ENCODE data around the gene ITM2C. TPM values are rescaled to one million over a fixed set of nuclear protein-coding genes. Genes with fewer than 3 reads are reported as not detected.

The ITM2C gene
- total and polyA plus RNA-seq, 9 of the 15 experiments (the other 6 are each of a cell fraction or from before 2014, with no cell fraction given), result 0.49 to 58.8 (median 21.5) TPM

DNA sequence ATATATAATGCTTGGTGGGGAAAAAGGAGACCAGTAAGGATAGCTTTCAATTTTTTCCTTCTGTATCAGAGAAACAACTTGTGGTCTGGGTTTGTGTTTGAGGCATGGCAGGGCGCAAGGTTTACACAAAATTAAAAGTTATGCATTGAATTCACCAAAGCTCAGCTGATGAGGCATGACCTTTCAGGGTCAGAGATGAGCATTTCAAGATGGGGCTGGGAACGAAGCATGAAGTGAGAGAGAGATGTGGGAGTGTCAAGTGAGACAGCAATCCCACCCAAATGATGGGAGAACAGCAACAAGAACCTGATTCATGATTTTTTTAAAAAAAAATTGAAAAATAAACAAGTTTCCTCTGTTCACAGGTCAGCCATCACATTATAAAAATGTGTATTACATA is 55.4 kb downstream of the ITM2C start:
- BruUV-seq (replicated peaks), result no TSS peak
- Histone ChIP-seq H3K4me3 (no peak overlapping the region), H3K36me3 (ENCODE audit: control insufficient read depth, insufficient read depth, low read length) (no peaks in the 10 kb centered on the region)

More for the DNA sequence above, 55.4 kb downstream of the ITM2C start:
- in situ Hi-C loops (cut with MboI), result no loop called here
- no peak for ATAC-seq
- Histone ChIP-seq H3K9ac (ENCODE audit: insufficient read depth in 1 of 2, low read depth in 2 of 2, low read length in 2 of 2) (no peak overlapping the region), H3K4me1 (replicated peaks in 1 of 2; ENCODE audit: control insufficient read depth in 2 of 2, insufficient read depth in 2 of 2, low read length in 2 of 2) (peaks cover 0 to 5% of the 10 kb centered on the region in 2 experiments; a peak in 2 of 5 replicates), H3K9me3 (replicated peaks; ENCODE audit: control insufficient read depth, insufficient read depth, low read depth, low read length) (no peaks in the 10 kb centered on the region), H2AFZ (ENCODE audit: low read depth, low read length) (no peak overlapping the region), H3K79me2 (ENCODE audit: control insufficient read depth, insufficient read depth, low read length) (no peaks in the 10 kb centered on the region), H3K4me2 (ENCODE audit: insufficient read depth, low read length) (no peak overlapping the region), H3K27me3 (ENCODE audit: control insufficient read depth in 2 of 2, insufficient read depth in 2 of 2, low read length in 2 of 2) (peaks cover 0 to 16% of the 10 kb centered on the region in 2 experiments; a peak in 3 of 5 replicates), H3K27ac (ENCODE audit: extremely low read depth, low read depth, low read length) (no peak overlapping the region), H4K20me1 (replicated peaks; ENCODE audit: control insufficient read depth, insufficient read depth, low read length) (no peaks in the 10 kb centered on the region), H3K9me1 (ENCODE audit: control insufficient read depth, insufficient read depth, low read length) (no peaks in the 10 kb centered on the region)
- CTCF ChIA-PET (ENCODE audit: low intra/inter-chr PET ratio), result no interaction called here
- no peak for DNase-seq (ENCODE audit: extremely low read depth in 1 of 4, low spot score in 3 of 4)
- TF ChIP-seq PCBP2 (IDR thresholded peaks at IDR 0.05; ENCODE audit: low read depth, low read length, poor library complexity, severe bottlenecking) (no peak), ERF (CRISPR knock-in tag; IDR thresholded peaks at IDR 0.05) (no peak), HNRNPH1 (optimal IDR thresholded peaks at IDR 0.05; ENCODE audit: low read depth, low read length) (no peak), SRSF7 (optimal IDR thresholded peaks at IDR 0.05; ENCODE audit: low read depth, low read length) (no peak)
- TF ChIP-seq, protein P1, sequence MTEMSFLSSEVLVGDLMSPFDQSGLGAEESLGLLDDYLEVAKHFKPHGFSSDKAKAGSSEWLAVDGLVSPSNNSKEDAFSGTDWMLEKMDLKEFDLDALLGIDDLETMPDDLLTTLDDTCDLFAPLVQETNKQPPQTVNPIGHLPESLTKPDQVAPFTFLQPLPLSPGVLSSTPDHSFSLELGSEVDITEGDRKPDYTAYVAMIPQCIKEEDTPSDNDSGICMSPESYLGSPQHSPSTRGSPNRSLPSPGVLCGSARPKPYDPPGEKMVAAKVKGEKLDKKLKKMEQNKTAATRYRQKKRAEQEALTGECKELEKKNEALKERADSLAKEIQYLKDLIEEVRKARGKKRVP (CRISPR knock-in tag; IDR thresholded peaks at IDR 0.05), result no peak
- TF ChIP-seq, protein P2, sequence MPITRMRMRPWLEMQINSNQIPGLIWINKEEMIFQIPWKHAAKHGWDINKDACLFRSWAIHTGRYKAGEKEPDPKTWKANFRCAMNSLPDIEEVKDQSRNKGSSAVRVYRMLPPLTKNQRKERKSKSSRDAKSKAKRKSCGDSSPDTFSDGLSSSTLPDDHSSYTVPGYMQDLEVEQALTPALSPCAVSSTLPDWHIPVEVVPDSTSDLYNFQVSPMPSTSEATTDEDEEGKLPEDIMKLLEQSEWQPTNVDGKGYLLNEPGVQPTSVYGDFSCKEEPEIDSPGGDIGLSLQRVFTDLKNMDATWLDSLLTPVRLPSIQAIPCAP (CRISPR knock-in tag; IDR thresholded peaks at IDR 0.05; ENCODE audit: borderline replicate concordance), result no peak
- 33% methylated on average over 2 of the region's 2 CpGs for WGBS (ENCODE audit: insufficient coverage, low coverage, missing lambda C conversion rate)
- POLR2A ChIA-PET, result no interaction called here
- FAIRE-seq, result no peak
- intact Hi-C loops (cut with micrococcal nuclease), result loop anchor here (5.0 kb wide), 1 partner anchor 67 kb away; no protein-coding TSS in a partner anchor
